Stimulated activated CD4-positive, alpha-beta T cell treated with anti-CD3 and anti-CD28 coated beads, Interleukin-1b, Interleukin-23, amount 100 ng/mL, for 24 hours (primary cell): ENCODE measurements around the gene MAN1C1.
"Not testable (repeated sequence)": the region's sequence is repeated elsewhere in the genome, so short reads cannot be mapped to it uniquely, and the experiment has no call there.

Experiments used
- DNase-seq, 4 experiments: peaks; one replicate each; pipeline ENCODE4 v3.0.0-alpha.2; 2020; ENCODE audit warnings: low read depth in 4 of 4, low spot score in 1 of 4

Gene MAN1C1

GRCh38 chr1:25631750-25632485 is 15.3 kb downstream of the MAN1C1 start:
- DNase-seq, result no peak

- no peak for DNase-seq
These were observed 17.5 kb downstream of the MAN1C1 start for GRCh38 chr1:25634066-25634465.

- no peak for DNase-seq
These were observed 18.3 kb downstream of the MAN1C1 start for GRCh38 chr1:25634896-25635295.

GRCh38 chr1:25636141-25636540 is 19.6 kb downstream of the MAN1C1 start:
- DNase-seq, result not testable (repeated sequence)

- no peak for DNase-seq
These were observed 24.2 kb downstream of the MAN1C1 start for GRCh38 chr1:25640646-25641328.

- no peak for DNase-seq
These were observed 24.7 kb downstream of the MAN1C1 start for GRCh38 chr1:25641329-25641725.

- no peak for DNase-seq
These were observed 25.5 kb downstream of the MAN1C1 start for GRCh38 chr1:25641931-25642573.

GRCh38 chr1:25642574-25643108 is 26.1 kb downstream of the MAN1C1 start:
- DNase-seq, result peak in 1 of 4 experiments; percentile 47

GRCh38 chr1:25643929-25644328 is 27.3 kb downstream of the MAN1C1 start:
- DNase-seq, result no peak

GRCh38 chr1:25644962-25645361 is 28.4 kb downstream of the MAN1C1 start:
- no peak for DNase-seq

GRCh38 chr1:25645637-25646400 is 29.2 kb downstream of the MAN1C1 start:
- DNase-seq, result no peak

GRCh38 chr1:25647106-25647505 is 30.5 kb downstream of the MAN1C1 start:
- DNase-seq, result no peak

GRCh38 chr1:25647863-25648262 is 31.3 kb downstream of the MAN1C1 start:
- no peak for DNase-seq

- DNase-seq, result no peak
These were observed 32.3 kb downstream of the MAN1C1 start for GRCh38 chr1:25648681-25649440.

GRCh38 chr1:25649505-25650288 is 33.1 kb downstream of the MAN1C1 start:
- no peak for DNase-seq

- DNase-seq, result no peak
These were observed 33.6 kb downstream of the MAN1C1 start for GRCh38 chr1:25650289-25650576.

- DNase-seq, result no peak
These were observed 34.5 kb downstream of the MAN1C1 start for GRCh38 chr1:25651036-25651640.

GRCh38 chr1:25651824-25652741 is 35.5 kb downstream of the MAN1C1 start:
- no peak for DNase-seq
